Liver (tissue), 9 donors: ENCODE data around the gene MED12L. TPM values are rescaled to one million over a fixed set of nuclear protein-coding genes. Genes with fewer than 3 reads are reported as not detected.

ENCODE experiments used
- DNase-seq: peaks from one replicate; pipeline ENCODE4 v3.0.0-alpha.2; 2017; ENCODE audit warnings: low spot score
- H3K27ac ChIP-seq, 2 donors: one replicate each; pipeline ENCODE4 v1.7.0; 2013; ENCODE audit warnings: inconsistent platforms in 2 of 2, low read length in 2 of 2, control low read depth in 1 of 2, low read depth in 1 of 2, mild to moderate bottlenecking in 1 of 2
- H3K27me3 ChIP-seq, 4 donors: one replicate each; pipeline versions ENCODE4 v1.6.1 to v1.7.0; 2013; ENCODE audit warnings: low read length in 3 of 4, inconsistent platforms in 1 of 4, mild to moderate bottlenecking in 1 of 4, moderate library complexity in 1 of 4; ENCODE audit not compliant: control insufficient read depth in 4 of 4, insufficient read depth in 4 of 4
- H3K36me3 ChIP-seq, 4 donors: one replicate each; pipeline versions ENCODE4 v1.6.1 to v1.7.0; 2013; ENCODE audit warnings: low read length in 3 of 4, mild to moderate bottlenecking in 3 of 4, low read depth in 1 of 4, moderate library complexity in 1 of 4; ENCODE audit not compliant: control insufficient read depth in 4 of 4, insufficient read depth in 3 of 4
- H3K4me1 ChIP-seq, 4 donors: one replicate each; pipeline versions ENCODE4 v1.6.1 to v1.7.0; 2013; ENCODE audit warnings: low read length in 3 of 4, mild to moderate bottlenecking in 3 of 4, moderate library complexity in 1 of 4; ENCODE audit not compliant: control insufficient read depth in 4 of 4, insufficient read depth in 4 of 4
- H3K4me3 ChIP-seq, 3 donors: one replicate each; pipeline versions ENCODE4 v1.6.1 to v1.7.0; 2013; ENCODE audit warnings: low read length in 3 of 3, control low read depth in 1 of 3, low read depth in 1 of 3, mild to moderate bottlenecking in 1 of 3
- H3K9ac ChIP-seq, 2 donors: one replicate each; pipeline ENCODE4 v1.7.0; 2013; ENCODE audit warnings: low read length in 2 of 2, mild to moderate bottlenecking in 2 of 2, moderate library complexity in 2 of 2, control low read depth in 1 of 2, low read depth in 1 of 2
- H3K9me3 ChIP-seq, 4 donors: one replicate each; pipeline versions ENCODE4 v1.6.1 to v1.7.0; 2013; ENCODE audit warnings: low read length in 3 of 4; ENCODE audit not compliant: control insufficient read depth in 4 of 4
- ATF3 ChIP-seq: IDR thresholded peaks from 2 replicates; pipeline ENCODE4 v1.6.1; 2016; ENCODE audit warnings: antibody characterized with exemption
- EGR1 ChIP-seq, 2 donors: IDR thresholded peaks; 2 replicates each; pipeline ENCODE4 v1.6.1; 2016 to 2018; ENCODE audit warnings: antibody characterized with exemption in 2 of 2, low read depth in 2 of 2
- FOXA1 ChIP-seq: IDR thresholded peaks from 2 replicates; pipeline ENCODE4 v1.6.1; 2016; ENCODE audit warnings: antibody characterized with exemption
- FOXA2 ChIP-seq: IDR thresholded peaks from 2 replicates; pipeline ENCODE4 v1.6.1; 2016; ENCODE audit warnings: antibody characterized with exemption
- GABPA ChIP-seq, 2 donors: IDR thresholded peaks in 1 of 2; conservative IDR thresholded peaks in 1 of 2; 2 replicates each; pipeline ENCODE4 v1.6.1; 2016; ENCODE audit warnings: antibody characterized with exemption in 2 of 2, mild to moderate bottlenecking in 1 of 2, moderate library complexity in 1 of 2
- HNF4A ChIP-seq, 2 donors: conservative IDR thresholded peaks; 2 replicates each; pipeline ENCODE4 v1.6.1; 2016; ENCODE audit warnings: antibody characterized with exemption in 2 of 2, mild to moderate bottlenecking in 2 of 2
- HNF4G ChIP-seq: IDR thresholded peaks from 2 replicates; pipeline ENCODE4 v1.6.1; 2016; ENCODE audit warnings: antibody characterized with exemption
- JUND ChIP-seq, 2 donors: IDR thresholded peaks; 2 replicates each; pipeline ENCODE4 v1.6.1; 2016; ENCODE audit warnings: antibody characterized with exemption in 2 of 2
- MAX ChIP-seq: IDR thresholded peaks from 2 replicates; pipeline ENCODE4 v1.6.1; 2016; ENCODE audit warnings: antibody characterized with exemption
- NR2F2 ChIP-seq: IDR thresholded peaks from 2 replicates; pipeline ENCODE4 v1.6.1; 2016; ENCODE audit warnings: antibody characterized with exemption
- RAD21 ChIP-seq, 2 donors: IDR thresholded peaks; 2 replicates each; pipeline ENCODE4 v1.6.1; 2016; ENCODE audit warnings: antibody characterized with exemption in 2 of 2, mild to moderate bottlenecking in 2 of 2
- REST ChIP-seq: IDR thresholded peaks from 2 replicates; pipeline ENCODE4 v1.6.1; 2016; ENCODE audit warnings: antibody characterized with exemption, mild to moderate bottlenecking
- RXRA ChIP-seq, 2 donors: IDR thresholded peaks; 2 replicates each; pipeline ENCODE4 v1.6.1; 2017 to 2018; ENCODE audit warnings: antibody characterized with exemption in 2 of 2, mild to moderate bottlenecking in 1 of 2
- SP1 ChIP-seq: IDR thresholded peaks from 2 replicates; pipeline ENCODE4 v1.6.1; 2018; ENCODE audit warnings: antibody characterized with exemption, mild to moderate bottlenecking
- TAF1 ChIP-seq: conservative IDR thresholded peaks from 2 replicates; pipeline ENCODE4 v1.6.1; 2016; ENCODE audit warnings: antibody characterized with exemption, mild to moderate bottlenecking
- ZBTB33 ChIP-seq: IDR thresholded peaks from 2 replicates; pipeline ENCODE4 v1.6.1; 2016; ENCODE audit warnings: antibody characterized with exemption
- WGBS: extraction: QIAGEN DNeasy Blood & Tissue Kit; methylation state at CpG from one replicate; pipeline ENCODE4 v1.1.7; 2013; 5-methylcytosine and 5-hydroxymethylcytosine counted together
- polyA plus RNA-seq, 2 donors: library from polyadenylated mRNA; stranded (reverse) in 1 of 2; unstranded in 1 of 2; fragments of 200-250 nt in 1 of 2; fragments of >200 nt in 1 of 2; fragmentation: Nextera tagmentation in 1 of 2; extraction: Ambion mirVana in 1 of 2; gene quantifications; one replicate each; pipeline versions ENCODE4 v1.2.1 to v1.2.3, GENCODE V29; 2013 to 2015
- total RNA-seq, 2 donors: library from RNA; depleted of rRNA; stranded (reverse); fragments of >200 nt; gene quantifications; one replicate each; pipeline ENCODE4 v1.2.3, GENCODE V29; 2014
- donor health status: healthy.
- donor health status: healthy.
- donor health status: healthy.
- donor health status: healthy.
- donor health status: healthy.

MED12L gene
- total and polyA plus RNA-seq, 4 donors = 0.02 to 2.1 (median 0.49) TPM

- H3K9me3 ChIP-seq = no peaks in the 10 kb centered on the region
These were observed 92.9 kb downstream of the MED12L start for GRCh38 chr3:151178208-151178845.

More at GRCh38 chr3:151178208-151178845, 92.9 kb downstream of the MED12L start:
- WGBS = 92% methylated on average over 2 of the region's 2 CpGs
- H3K4me1 ChIP-seq = peaks cover 0 to 11% (median 4%) of the 10 kb centered on the region in 4 donors
- H3K27ac ChIP-seq = no peak overlapping the region
- H3K36me3 ChIP-seq = no peaks in the 10 kb centered on the region
- H3K27me3 ChIP-seq = no peaks in the 10 kb centered on the region
- no peak for TF ChIP-seq RAD21 (IDR thresholded peaks at IDR 0.05)
- TF ChIP-seq HNF4G = no peak
- no peak for TF ChIP-seq GABPA (IDR thresholded peaks at IDR 0.05 in 1 of 2, conservative IDR thresholded peaks at IDR 0.05 in 1 of 2)
- no peak for TF ChIP-seq JUND (IDR thresholded peaks at IDR 0.05)
- no peak for TF ChIP-seq TAF1
- TF ChIP-seq HNF4A (conservative IDR thresholded peaks at IDR 0.05) = no peak
- TF ChIP-seq FOXA1 = no peak
- no peak for TF ChIP-seq RXRA (IDR thresholded peaks at IDR 0.05)
- no peak for TF ChIP-seq MAX
- no peak for TF ChIP-seq NR2F2
- TF ChIP-seq ATF3 = no peak
- no peak for TF ChIP-seq ZBTB33
- no peak for TF ChIP-seq EGR1 (IDR thresholded peaks at IDR 0.05; ENCODE audit: low read depth in 2 of 2)
- TF ChIP-seq FOXA2 = no peak
- TF ChIP-seq SP1 = no peak
- no peak for TF ChIP-seq REST
- no peak for DNase-seq
- H3K4me3 ChIP-seq = no peak overlapping the region
- no peak overlapping the region for H3K9ac ChIP-seq
